ENCODE data around the gene OR10R2.

Gene OR10R2

DNA sequence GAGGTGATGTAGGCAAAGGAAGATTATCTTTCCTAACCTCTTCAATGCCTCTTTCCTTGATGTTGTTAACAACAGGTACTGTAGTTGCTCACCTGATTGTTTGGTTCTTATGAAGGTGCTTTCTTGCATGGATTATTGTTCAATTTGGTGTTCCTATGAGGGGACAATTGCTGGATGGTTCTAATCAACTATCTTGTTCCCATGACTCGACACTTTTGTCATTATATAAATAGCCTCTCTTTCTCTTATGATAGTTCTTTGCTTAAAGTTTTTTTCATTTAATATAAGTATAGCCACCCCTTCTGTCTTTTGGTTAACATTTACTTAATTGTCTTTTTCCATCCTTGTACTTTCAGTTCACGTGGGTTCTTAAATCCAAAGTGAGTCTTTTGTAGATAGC is 35.5 kb downstream of the OR10R2 start:
- Mint-ChIP-seq H3K27ac (no peak overlapping the region), H3K27me3 (peaks cover 18% of the 10 kb centered on the region), H3K9me3 (no peaks in the 10 kb centered on the region), H3K36me3 (ENCODE audit: low read depth) (no peaks in the 10 kb centered on the region), H3K4me1 (ENCODE audit: low read depth) (no peaks in the 10 kb centered on the region), H3K4me3 (no peak overlapping the region)

GRCh38 chr1:158509471-158510156 is 37.6 kb downstream of the OR10R2 start:
- no peaks in the 10 kb centered on the region for H3K9me3 Mint-ChIP-seq
- peaks cover 13% of the 10 kb centered on the region for H3K27me3 Mint-ChIP-seq
- H3K27ac Mint-ChIP-seq: no peak overlapping the region
- H3K4me3 Mint-ChIP-seq: no peak overlapping the region
- H3K36me3 Mint-ChIP-seq (ENCODE audit: low read depth): no peaks in the 10 kb centered on the region
- H3K4me1 Mint-ChIP-seq (ENCODE audit: low read depth): no peaks in the 10 kb centered on the region

GRCh38 chr1:158516966-158517365 is 44.9 kb downstream of the OR10R2 start:
- Mint-ChIP-seq H3K27ac (no peak overlapping the region), H3K36me3 (ENCODE audit: low read depth) (no peaks in the 10 kb centered on the region), H3K4me1 (ENCODE audit: low read depth) (no peaks in the 10 kb centered on the region), H3K9me3 (no peaks in the 10 kb centered on the region), H3K27me3 (peaks cover 7% of the 10 kb centered on the region), H3K4me3 (no peak overlapping the region)

GRCh38 chr1:158520021-158520420 is 48.0 kb downstream of the OR10R2 start:
- no peak overlapping the region for H3K4me3 Mint-ChIP-seq
- no peaks in the 10 kb centered on the region for H3K9me3 Mint-ChIP-seq
- H3K27ac Mint-ChIP-seq: no peak overlapping the region
- peaks cover 27% of the 10 kb centered on the region for H3K27me3 Mint-ChIP-seq
- H3K4me1 Mint-ChIP-seq (ENCODE audit: low read depth): no peaks in the 10 kb centered on the region
- no peaks in the 10 kb centered on the region for H3K36me3 Mint-ChIP-seq (ENCODE audit: low read depth)

DNA sequence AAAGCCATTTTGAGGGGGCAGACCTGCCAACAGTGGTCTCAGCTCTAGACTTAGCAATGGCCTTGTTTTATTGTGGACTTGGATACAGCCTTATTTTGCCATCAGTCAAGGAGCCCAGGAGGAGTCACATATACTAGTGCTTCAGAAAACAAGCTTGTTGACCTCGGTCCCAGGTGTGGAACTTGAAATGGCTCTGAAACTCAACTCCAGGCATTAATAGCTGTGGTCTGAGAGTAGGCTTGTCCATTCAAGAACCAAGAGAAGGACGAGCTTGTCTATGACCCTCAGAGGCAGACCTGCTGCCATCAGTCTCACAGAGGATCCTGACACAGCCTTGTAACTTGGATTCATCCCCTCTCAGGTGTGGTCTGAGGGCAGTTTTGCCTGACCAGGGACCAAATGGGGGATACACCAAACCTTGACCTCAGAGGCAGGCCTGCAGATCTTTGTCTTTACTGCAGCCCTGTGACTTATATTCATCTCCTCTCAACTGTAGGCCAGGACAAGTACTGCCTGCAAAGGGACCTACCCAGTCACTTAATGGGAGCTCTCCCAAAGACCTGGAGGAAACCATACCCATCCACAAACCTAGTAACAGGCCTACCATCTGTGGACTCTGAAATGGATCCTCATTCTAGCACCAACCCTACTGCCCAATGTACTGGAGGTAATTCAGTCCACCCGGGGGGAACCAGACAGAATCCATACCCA is 49.1 kb downstream of the OR10R2 start:
- no peaks in the 10 kb centered on the region for H3K4me1 Mint-ChIP-seq (ENCODE audit: low read depth)
- no peaks in the 10 kb centered on the region for H3K36me3 Mint-ChIP-seq (ENCODE audit: low read depth)
- H3K27me3 Mint-ChIP-seq: peaks cover 28% of the 10 kb centered on the region
- no peaks in the 10 kb centered on the region for H3K9me3 Mint-ChIP-seq
- no peak overlapping the region for H3K27ac Mint-ChIP-seq
- no peak overlapping the region for H3K4me3 Mint-ChIP-seq

GRCh38 chr1:158521666-158522058 is 49.6 kb downstream of the OR10R2 start:
- H3K9me3 Mint-ChIP-seq: no peaks in the 10 kb centered on the region
- no peak overlapping the region for H3K4me3 Mint-ChIP-seq
- H3K36me3 Mint-ChIP-seq (ENCODE audit: low read depth): no peaks in the 10 kb centered on the region
- H3K27me3 Mint-ChIP-seq: peaks cover 28% of the 10 kb centered on the region
- H3K27ac Mint-ChIP-seq: no peak overlapping the region
- H3K4me1 Mint-ChIP-seq (ENCODE audit: low read depth): no peaks in the 10 kb centered on the region

DNA sequence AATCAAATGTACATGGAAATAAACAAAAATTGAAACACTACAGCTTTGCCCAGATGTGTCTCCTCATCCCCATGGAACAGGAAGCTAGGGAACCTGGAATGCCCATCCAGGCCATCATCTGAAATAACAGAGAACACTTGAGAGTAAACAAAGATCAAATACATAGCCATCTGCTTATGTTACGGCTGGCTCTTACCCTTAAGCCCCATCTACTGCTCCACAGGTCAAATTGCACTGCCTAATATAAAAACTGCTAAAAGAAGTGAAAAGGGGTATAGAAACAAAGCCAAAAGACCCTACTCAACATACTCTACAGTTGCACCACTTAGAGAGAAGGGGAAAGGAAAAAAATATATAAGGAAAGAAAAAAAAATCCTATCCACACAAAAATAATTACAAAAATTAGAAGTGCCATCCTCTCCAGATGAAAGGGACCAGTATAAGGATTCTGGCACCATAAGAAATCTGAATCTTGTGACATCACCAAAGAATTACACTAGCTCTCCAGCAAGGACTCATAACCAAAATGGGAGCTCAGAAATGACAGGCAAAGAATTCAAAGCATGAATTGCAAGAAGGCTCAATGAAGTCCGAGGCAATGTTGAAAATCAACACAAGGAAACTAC is 55.3 kb downstream of the OR10R2 start:
- peaks cover 48% of the 10 kb centered on the region for H3K27me3 Mint-ChIP-seq
- no peak overlapping the region for H3K27ac Mint-ChIP-seq

More for the DNA sequence above, 55.3 kb downstream of the OR10R2 start:
- Mint-ChIP-seq H3K36me3 (ENCODE audit: low read depth) (no peaks in the 10 kb centered on the region), H3K9me3 (no peaks in the 10 kb centered on the region), H3K4me1 (ENCODE audit: low read depth) (no peaks in the 10 kb centered on the region), H3K4me3 (no peak overlapping the region)

Measured in stimulated activated naive CD8-positive, alpha-beta T cell treated with anti-CD3 and anti-CD28 coated beads, Interleukin-15, Interleukin-2, amounts not matched to agents 100 ng/mL and 50 ng/mL, for 24 hours (primary cell).